Thyroid gland (tissue), 4 donors: ENCODE results near the gene GRM7. TPM values are rescaled to one million over a fixed set of nuclear protein-coding genes. Genes with fewer than 3 reads are reported as not detected.

Source experiments
- DNase-seq, 2 donors: peaks; one replicate each; pipeline ENCODE4 v3.0.0-alpha.2; 2019
- H3K27ac ChIP-seq, 3 donors: fragments of 200-600 bp; sonication (generic); 1 replicate in 2 of 3; 2 replicates in 1 of 3; pipeline ENCODE4 v1.5.1; 2016 to 2019; ENCODE audit warnings: mild to moderate bottlenecking in 1 of 3, moderate library complexity in 1 of 3
- H3K27me3 ChIP-seq: fragments of 200-600 bp; sonication (generic); one replicate; pipeline ENCODE4 v1.5.1; 2019
- H3K36me3 ChIP-seq, 2 donors: fragments of 200-600 bp; sonication (generic); one replicate each; pipeline ENCODE4 v1.5.1; 2016 to 2019
- H3K4me1 ChIP-seq, 2 donors: fragments of 200-600 bp; sonication (generic); one replicate each; pipeline ENCODE4 v1.5.1; 2017 to 2019
- H3K4me3 ChIP-seq, 3 donors: fragments of 200-600 bp; sonication (generic); replicated peaks in 1 of 3; 1 replicate in 2 of 3; 2 replicates in 1 of 3; pipeline ENCODE4 v1.5.1; 2016; ENCODE audit warnings: mild to moderate bottlenecking in 1 of 3
- H3K9me3 ChIP-seq: fragments of 200-600 bp; sonication (generic); one replicate; pipeline ENCODE4 v1.5.1; 2017
- POLR2A ChIP-seq, 2 donors: fragments of 450-650 bp; IDR thresholded peaks; one replicate each; pipeline ENCODE4 v1.6.1; 2017; ENCODE audit warnings: antibody characterized with exemption in 2 of 2, mild to moderate bottlenecking in 2 of 2, moderate library complexity in 1 of 2
- WGBS, 2 donors: methylation state at CpG; one replicate each; pipeline ENCODE4 v1.1.5; 2017; 5-methylcytosine and 5-hydroxymethylcytosine counted together
- intact Hi-C: fragments of 100-400 bp; cut with DNase I; formaldehyde crosslinking; loops from one replicate; pipeline ENCODE4 v1.15.1; 2023
- total RNA-seq, 4 donors: library from RNA; depleted of rRNA; stranded (reverse); fragments of >200 nt; gene quantifications; one replicate each; pipeline ENCODE4 v1.2.3, GENCODE V29; 2016
- TF ChIP-seq, protein P1 (sequence below), 6 experiments: fragments of 200-600 bp in 3 of 6; fragments of 450-650 bp in 3 of 6; sonication (generic) in 3 of 6; IDR thresholded peaks; one replicate each; pipeline ENCODE4 v1.5.1; 2016 to 2019; ENCODE audit warnings: antibody characterized with exemption in 6 of 6, mild to moderate bottlenecking in 2 of 6, inconsistent platforms in 1 of 6, moderate library complexity in 1 of 6

Gene GRM7
- total RNA-seq, 4 donors from 2014 or later = 0.11 to 0.81 (median 0.60) TPM

DNA sequence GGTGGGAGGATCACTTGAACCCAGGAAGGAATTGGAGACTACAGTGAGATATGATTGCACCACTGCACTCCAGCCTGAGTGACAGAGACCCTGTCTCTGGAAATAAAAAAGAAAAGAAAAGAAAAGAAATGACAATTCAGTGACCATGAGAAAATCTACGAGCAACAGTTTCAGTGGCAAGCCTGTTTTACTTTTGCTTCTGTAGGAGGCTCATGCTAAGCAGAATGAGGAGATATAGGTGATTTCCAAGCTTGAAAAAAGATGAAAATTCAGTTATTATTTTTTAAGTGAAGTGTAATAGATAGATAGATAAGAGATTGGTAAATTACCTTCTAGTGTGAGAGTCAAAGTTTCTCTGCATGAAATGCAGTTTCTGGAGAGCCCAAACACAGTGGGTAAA is 651.1 kb downstream of the GRM7 start:
- no peak for DNase-seq
- WGBS, 2 donors = 91 to 95% methylated on average over 1 of the region's 1 CpG
- no peak overlapping the region for H3K27ac ChIP-seq
- H3K36me3 ChIP-seq = no peaks in the 10 kb centered on the region
- intact Hi-C loops = no loop called here
- H3K4me1 ChIP-seq = no peaks in the 10 kb centered on the region
- no peaks in the 10 kb centered on the region for H3K27me3 ChIP-seq
- H3K4me3 ChIP-seq = no peak overlapping the region
- TF ChIP-seq, protein P1, sequence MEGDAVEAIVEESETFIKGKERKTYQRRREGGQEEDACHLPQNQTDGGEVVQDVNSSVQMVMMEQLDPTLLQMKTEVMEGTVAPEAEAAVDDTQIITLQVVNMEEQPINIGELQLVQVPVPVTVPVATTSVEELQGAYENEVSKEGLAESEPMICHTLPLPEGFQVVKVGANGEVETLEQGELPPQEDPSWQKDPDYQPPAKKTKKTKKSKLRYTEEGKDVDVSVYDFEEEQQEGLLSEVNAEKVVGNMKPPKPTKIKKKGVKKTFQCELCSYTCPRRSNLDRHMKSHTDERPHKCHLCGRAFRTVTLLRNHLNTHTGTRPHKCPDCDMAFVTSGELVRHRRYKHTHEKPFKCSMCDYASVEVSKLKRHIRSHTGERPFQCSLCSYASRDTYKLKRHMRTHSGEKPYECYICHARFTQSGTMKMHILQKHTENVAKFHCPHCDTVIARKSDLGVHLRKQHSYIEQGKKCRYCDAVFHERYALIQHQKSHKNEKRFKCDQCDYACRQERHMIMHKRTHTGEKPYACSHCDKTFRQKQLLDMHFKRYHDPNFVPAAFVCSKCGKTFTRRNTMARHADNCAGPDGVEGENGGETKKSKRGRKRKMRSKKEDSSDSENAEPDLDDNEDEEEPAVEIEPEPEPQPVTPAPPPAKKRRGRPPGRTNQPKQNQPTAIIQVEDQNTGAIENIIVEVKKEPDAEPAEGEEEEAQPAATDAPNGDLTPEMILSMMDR (IDR thresholded peaks at IDR 0.05) = no peak
- TF ChIP-seq POLR2A (IDR thresholded peaks at IDR 0.05) = no peak
- no peaks in the 10 kb centered on the region for H3K9me3 ChIP-seq

DNA sequence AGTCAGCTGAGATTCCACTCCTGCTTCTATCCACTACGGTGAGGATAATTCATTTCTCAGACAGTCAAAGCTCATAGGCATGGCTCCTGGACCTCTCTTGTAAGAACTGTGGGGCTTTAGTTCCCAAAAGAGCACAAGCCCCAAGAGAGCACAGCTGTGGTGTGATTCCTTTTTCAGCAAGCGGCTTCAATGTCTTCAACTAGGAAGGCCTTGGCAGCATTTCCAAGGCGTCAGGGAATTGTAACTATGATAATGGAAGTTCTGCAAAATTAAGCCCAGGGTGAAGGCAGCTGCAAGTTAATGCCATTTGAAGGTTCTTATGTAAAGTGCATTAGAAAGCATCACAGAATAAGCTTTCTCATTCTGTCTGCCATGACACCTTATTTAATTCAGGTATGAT is 657.1 kb downstream of the GRM7 start:
- TF ChIP-seq, protein P1 (IDR thresholded peaks at IDR 0.05) = no peak
- TF ChIP-seq POLR2A (IDR thresholded peaks at IDR 0.05) = no peak
- 69 to 78% methylated on average over 3 of the region's 3 CpGs for WGBS, 2 donors
- Histone ChIP-seq H3K36me3 (no peaks in the 10 kb centered on the region), H3K27ac (no peak overlapping the region), H3K4me3 (no peak overlapping the region), H3K27me3 (no peaks in the 10 kb centered on the region), H3K4me1 (peaks cover 0 to 6% of the 10 kb centered on the region in 2 donors), H3K9me3 (no peaks in the 10 kb centered on the region)
- intact Hi-C loops = no loop called here
- DNase-seq = no peak

DNA sequence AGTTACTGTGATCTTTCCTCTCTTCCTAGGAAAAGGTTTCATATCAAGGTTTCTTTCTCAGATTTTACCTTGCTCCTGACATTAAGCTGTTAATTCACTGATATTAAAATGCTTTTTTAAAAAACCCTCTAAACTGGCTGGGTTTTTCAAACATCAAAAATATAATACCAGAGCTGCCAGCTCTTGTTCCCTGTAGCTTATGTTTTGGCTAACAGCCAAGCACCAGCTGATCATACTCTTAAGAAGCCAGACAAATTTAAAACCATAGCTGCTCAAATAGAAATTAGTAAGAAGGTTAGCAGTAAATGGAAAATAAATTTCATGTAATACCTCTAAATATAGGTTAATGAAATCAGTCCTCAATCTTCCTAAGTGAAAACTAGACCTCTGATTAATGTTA is 657.5 kb downstream of the GRM7 start:
- intact Hi-C loops = no loop called here
- TF ChIP-seq, protein P1 (IDR thresholded peaks at IDR 0.05) = no peak
- no peak for TF ChIP-seq POLR2A (IDR thresholded peaks at IDR 0.05)

DNA sequence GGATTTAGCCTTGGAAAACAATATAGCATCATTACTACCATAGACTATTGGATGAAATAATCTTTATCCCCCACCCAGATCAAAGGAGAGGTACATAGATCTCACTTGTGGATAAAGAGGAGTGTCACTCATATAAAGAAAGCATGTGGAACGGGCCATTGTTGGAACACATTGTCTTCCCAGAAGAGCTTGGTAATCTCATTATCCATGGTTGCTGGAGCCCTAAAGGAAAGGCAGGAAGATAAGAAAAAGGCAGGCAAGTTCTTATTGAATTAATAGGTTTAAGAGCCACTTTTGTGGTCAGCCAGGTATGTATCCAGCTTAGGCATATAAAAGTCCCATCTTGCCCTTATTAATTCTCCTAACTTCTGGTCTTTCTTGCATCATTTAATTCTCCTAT is 659.1 kb downstream of the GRM7 start:
- intact Hi-C loops = no loop called here
- no peak for DNase-seq
- 82 to 93% methylated on average over 1 of the region's 1 CpG for WGBS, 2 donors
- TF ChIP-seq, protein P1 (IDR thresholded peaks at IDR 0.05) = no peak
- TF ChIP-seq POLR2A (IDR thresholded peaks at IDR 0.05) = no peak
- Histone ChIP-seq H3K27me3 (no peaks in the 10 kb centered on the region), H3K4me3 (no peak overlapping the region), H3K27ac (no peak overlapping the region), H3K4me1 (peaks cover 0 to 6% of the 10 kb centered on the region in 2 donors), H3K9me3 (no peaks in the 10 kb centered on the region), H3K36me3 (no peaks in the 10 kb centered on the region)

More for the DNA sequence above, 657.5 kb downstream of the GRM7 start:
- no peaks in the 10 kb centered on the region for H3K9me3 ChIP-seq
- H3K27me3 ChIP-seq = no peaks in the 10 kb centered on the region
- no peaks in the 10 kb centered on the region for H3K36me3 ChIP-seq
- no peak overlapping the region for H3K27ac ChIP-seq
- H3K4me3 ChIP-seq = no peak overlapping the region
- DNase-seq = peak; percentile 27 to 28
- H3K4me1 ChIP-seq = peaks cover 0 to 6% of the 10 kb centered on the region in 2 donors

DNA sequence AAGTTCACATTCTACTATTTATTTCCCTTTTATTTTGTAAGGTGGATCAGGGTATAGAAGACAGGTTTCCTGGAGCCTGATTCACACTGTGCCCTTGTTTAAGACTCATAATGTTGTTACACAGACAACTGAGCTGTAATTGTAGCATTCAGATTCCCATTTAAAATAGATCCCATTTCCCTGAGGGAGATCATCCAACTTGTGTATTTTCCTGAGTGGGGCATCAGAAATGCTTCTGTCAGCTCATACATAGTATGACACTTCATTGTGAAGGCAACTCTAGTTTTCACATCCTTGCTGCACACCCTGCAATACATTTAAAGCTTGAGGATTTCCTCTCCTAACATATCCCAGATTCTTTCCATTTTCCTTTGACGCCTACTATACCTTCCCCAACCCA is 659.7 kb downstream of the GRM7 start:
- H3K9me3 ChIP-seq = no peaks in the 10 kb centered on the region
- H3K36me3 ChIP-seq = no peaks in the 10 kb centered on the region
- no peaks in the 10 kb centered on the region for H3K27me3 ChIP-seq
- intact Hi-C loops = no loop called here
- H3K27ac ChIP-seq = no peak overlapping the region
- DNase-seq = no peak
- TF ChIP-seq, protein P1 (IDR thresholded peaks at IDR 0.05) = no peak
- no peak for TF ChIP-seq POLR2A (IDR thresholded peaks at IDR 0.05)
- no peak overlapping the region for H3K4me3 ChIP-seq
- WGBS, 2 donors = 88 to 97% methylated on average over 1 of the region's 1 CpG
- H3K4me1 ChIP-seq = peaks cover 0 to 6% of the 10 kb centered on the region in 2 donors
